ENCODE results near the gene LYPLA2.
A peak's percentile ranks its signal among the peaks of the same experiment; 100 is the strongest.
"Not testable (repeated sequence)": the region's sequence is repeated elsewhere in the genome, so short reads cannot be mapped to it uniquely, and the experiment has no call there.

The LYPLA2 gene

DNA sequence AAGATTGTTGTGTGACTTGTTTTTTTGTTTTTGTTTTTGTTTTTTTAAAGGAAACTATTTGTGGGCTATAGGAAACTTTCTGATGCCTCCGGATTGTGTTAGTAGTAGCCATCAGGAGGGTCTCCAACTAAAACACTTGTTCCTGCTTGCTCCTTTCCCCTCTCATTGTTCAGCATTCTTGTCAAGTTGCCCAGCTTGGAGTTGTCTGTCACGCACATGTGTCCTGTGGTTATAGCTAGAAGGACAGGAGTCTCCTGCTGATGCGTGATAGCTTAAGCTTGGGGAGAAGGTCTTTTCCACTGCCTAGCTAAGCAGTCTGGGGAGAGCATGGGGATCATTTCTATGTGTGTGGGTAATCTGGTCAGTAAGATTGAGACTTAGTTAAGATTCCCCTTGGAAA, 3.2 kb upstream of the LYPLA2 start:
- Histone ChIP-seq H3K27ac (ENCODE audit: low read length) (no peak overlapping the region), H3K27me3 (ENCODE audit: insufficient read depth, low read length) (no peaks in the 10 kb centered on the region), H3K4me3 (ENCODE audit: low read length) (no peak overlapping the region), H3K4me1 (ENCODE audit: insufficient read depth, low read length) (no peaks in the 10 kb centered on the region; the same call in 1 of the 2 replicates), H3K9me3 (ENCODE audit: insufficient read depth, low read depth, low read length) (no peaks in the 10 kb centered on the region), H3K9ac (ENCODE audit: low read depth, low read length) (no peak overlapping the region), H3K36me3 (ENCODE audit: insufficient read depth, low read depth, low read length) (peaks cover 52% of the 10 kb centered on the region)

DNA sequence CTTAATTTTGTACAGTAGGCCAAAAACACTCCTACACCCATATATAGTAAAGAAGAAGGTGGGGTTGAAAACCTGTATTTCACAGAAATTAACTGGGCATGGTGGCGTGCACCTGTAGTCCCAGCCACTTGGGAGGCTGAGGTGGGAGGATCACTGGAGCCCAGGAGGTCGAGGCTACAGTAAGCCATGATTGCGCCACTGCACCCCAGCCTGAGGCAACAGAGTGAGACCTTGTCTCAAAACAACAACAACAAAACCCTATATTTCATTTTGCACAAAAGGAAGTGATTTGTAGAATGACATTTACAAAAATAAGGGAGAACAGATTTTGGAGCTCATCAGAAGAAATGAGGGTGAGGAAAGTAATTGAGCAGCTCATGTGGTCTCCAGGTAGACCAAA, 2.2 kb upstream of the LYPLA2 start:
- H3K4me3 ChIP-seq (ENCODE audit: low read length) = no peak overlapping the region
- no peaks in the 10 kb centered on the region for H3K27me3 ChIP-seq (ENCODE audit: insufficient read depth, low read length)
- no peaks in the 10 kb centered on the region; the same call in 1 of the 2 replicates for H3K4me1 ChIP-seq (ENCODE audit: insufficient read depth, low read length)
- no peaks in the 10 kb centered on the region for H3K9me3 ChIP-seq (ENCODE audit: insufficient read depth, low read depth, low read length)
- no peak overlapping the region for H3K27ac ChIP-seq (ENCODE audit: low read length)
- peaks cover 58% of the 10 kb centered on the region for H3K36me3 ChIP-seq (ENCODE audit: insufficient read depth, low read depth, low read length)
- no peak overlapping the region for H3K9ac ChIP-seq (ENCODE audit: low read depth, low read length)

GRCh38 chr1:23791516-23792047, 637 bp downstream of the LYPLA2 start:
- H3K27me3 ChIP-seq (ENCODE audit: insufficient read depth, low read length) = no peaks in the 10 kb centered on the region
- H3K9ac ChIP-seq (ENCODE audit: low read depth, low read length) = peak overlapping the region; percentile 92
- H3K4me1 ChIP-seq (ENCODE audit: insufficient read depth, low read length) = no peaks in the 10 kb centered on the region; the same call in 1 of the 2 replicates
- H3K9me3 ChIP-seq (ENCODE audit: insufficient read depth, low read depth, low read length) = no peaks in the 10 kb centered on the region
- peaks cover 53% of the 10 kb centered on the region for H3K36me3 ChIP-seq (ENCODE audit: insufficient read depth, low read depth, low read length)
- H3K27ac ChIP-seq (ENCODE audit: low read length) = peak overlapping the region; percentile 6
- peak overlapping the region; percentile 93 for H3K4me3 ChIP-seq (ENCODE audit: low read length)

GRCh38 chr1:23792151-23792945, 1.4 kb downstream of the LYPLA2 start:
- H3K9ac ChIP-seq (ENCODE audit: low read depth, low read length) = peak overlapping the region; percentile 92; the same call in 1 of the 2 replicates
- peaks cover 53% of the 10 kb centered on the region for H3K36me3 ChIP-seq (ENCODE audit: insufficient read depth, low read depth, low read length)
- peak overlapping the region; percentile 71 for H3K27ac ChIP-seq (ENCODE audit: low read length)
- H3K27me3 ChIP-seq (ENCODE audit: insufficient read depth, low read length) = no peaks in the 10 kb centered on the region
- peak overlapping the region; percentile 93 for H3K4me3 ChIP-seq (ENCODE audit: low read length)
- no peaks in the 10 kb centered on the region for H3K9me3 ChIP-seq (ENCODE audit: insufficient read depth, low read depth, low read length)
- H3K4me1 ChIP-seq (ENCODE audit: insufficient read depth, low read length) = no peaks in the 10 kb centered on the region; the same call in 1 of the 2 replicates

DNA sequence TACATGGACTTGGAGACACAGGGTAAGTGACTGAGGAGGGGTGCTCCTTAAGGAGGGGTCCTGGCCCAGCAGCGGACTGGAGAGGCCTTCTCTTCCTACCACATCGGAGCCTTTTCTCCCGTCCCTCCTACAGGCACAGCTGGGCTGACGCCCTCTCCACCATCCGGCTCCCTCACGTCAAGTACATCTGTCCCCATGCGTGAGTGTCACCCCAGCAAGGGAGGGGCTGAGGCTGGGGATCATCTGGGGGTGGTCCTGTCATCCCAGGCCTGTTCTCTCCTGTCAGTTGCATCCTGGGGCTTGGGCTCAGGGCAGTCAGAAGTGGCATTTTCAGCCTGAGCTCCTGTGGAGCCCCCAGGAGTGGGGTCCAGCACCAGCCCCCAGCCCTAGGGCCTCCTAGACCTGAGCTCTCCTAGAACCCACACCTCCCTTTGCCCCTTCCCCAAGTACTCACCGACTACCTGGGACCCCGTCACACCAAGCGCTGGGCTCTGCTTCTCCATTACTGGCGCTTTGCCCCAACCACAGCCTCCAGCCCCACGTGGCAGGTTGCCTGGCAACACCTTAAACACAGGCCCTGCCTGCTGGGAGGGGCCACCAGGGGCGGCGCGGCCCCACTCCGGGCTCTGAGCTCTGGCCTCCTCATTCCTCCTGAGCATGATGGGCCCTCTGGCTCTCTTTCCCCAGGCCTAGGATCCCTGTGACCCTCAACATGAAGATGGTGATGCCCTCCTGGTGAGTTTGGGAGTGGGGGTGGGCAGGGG, 2.3 kb downstream of the LYPLA2 start:
- H3K9me3 ChIP-seq (ENCODE audit: insufficient read depth, low read depth, low read length) = no peaks in the 10 kb centered on the region
- H3K9ac ChIP-seq (ENCODE audit: low read depth, low read length) = no peak overlapping the region
- H3K4me1 ChIP-seq (ENCODE audit: insufficient read depth, low read length) = no peaks in the 10 kb centered on the region; the same call in 1 of the 2 replicates
- no peak overlapping the region for H3K27ac ChIP-seq (ENCODE audit: low read length)
- H3K27me3 ChIP-seq (ENCODE audit: insufficient read depth, low read length) = no peaks in the 10 kb centered on the region
- 0 out of 2 replicates have a peak overlapping the region, but pooled peaks have one; percentile 93 for H3K4me3 ChIP-seq (ENCODE audit: low read length)
- H3K36me3 ChIP-seq (ENCODE audit: insufficient read depth, low read depth, low read length) = peaks cover 52% of the 10 kb centered on the region

DNA sequence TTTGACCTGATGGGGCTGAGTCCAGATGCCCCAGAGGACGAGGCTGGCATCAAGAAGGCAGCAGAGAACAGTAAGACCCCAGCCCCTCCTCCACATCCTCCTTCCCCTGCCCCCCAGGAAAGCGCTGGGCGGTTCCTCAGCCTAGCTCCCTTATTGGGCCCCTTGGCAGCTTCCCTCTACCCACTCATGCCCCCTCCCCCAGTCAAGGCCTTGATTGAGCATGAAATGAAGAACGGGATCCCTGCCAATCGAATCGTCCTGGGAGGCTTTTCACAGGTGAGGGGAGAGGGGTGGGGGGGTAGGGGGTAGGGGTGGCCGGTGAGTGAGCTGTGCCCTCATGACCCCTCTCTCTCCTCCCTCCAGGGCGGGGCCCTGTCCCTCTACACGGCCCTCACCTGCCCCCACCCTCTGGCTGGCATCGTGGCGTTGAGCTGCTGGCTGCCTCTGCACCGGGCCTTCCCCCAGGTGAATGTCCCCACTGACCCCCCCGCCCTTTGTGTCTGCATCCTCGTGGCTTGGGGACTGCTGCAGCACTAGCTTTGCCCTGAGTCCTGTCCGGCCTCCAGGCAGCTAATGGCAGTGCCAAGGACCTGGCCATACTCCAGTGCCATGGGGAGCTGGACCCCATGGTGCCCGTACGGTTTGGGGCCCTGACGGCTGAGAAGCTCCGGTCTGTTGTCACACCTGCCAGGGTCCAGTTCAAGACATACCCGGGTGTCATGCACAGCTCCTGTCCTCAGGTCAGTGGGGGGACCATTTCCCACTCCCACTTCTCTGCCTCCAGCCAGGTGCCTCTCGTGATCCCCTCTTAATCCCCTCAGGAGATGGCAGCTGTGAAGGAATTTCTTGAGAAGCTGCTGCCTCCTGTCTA, 3.2 kb downstream of the LYPLA2 start:
- no peak overlapping the region for H3K4me3 ChIP-seq (ENCODE audit: low read length)
- peaks cover 4% of the 10 kb centered on the region for H3K4me1 ChIP-seq (ENCODE audit: insufficient read depth, low read length)
- peaks cover 49% of the 10 kb centered on the region for H3K36me3 ChIP-seq (ENCODE audit: insufficient read depth, low read depth, low read length)
- no peaks in the 10 kb centered on the region for H3K9me3 ChIP-seq (ENCODE audit: insufficient read depth, low read depth, low read length)
- H3K9ac ChIP-seq (ENCODE audit: low read depth, low read length) = no peak overlapping the region
- no peak overlapping the region for H3K27ac ChIP-seq (ENCODE audit: low read length)
- H3K27me3 ChIP-seq (ENCODE audit: insufficient read depth, low read length) = no peaks in the 10 kb centered on the region

- H3K4me3 ChIP-seq (ENCODE audit: low read length); H3K9ac ChIP-seq (ENCODE audit: low read depth, low read length); H3K27me3 ChIP-seq (ENCODE audit: insufficient read depth, low read length); H3K27ac ChIP-seq (ENCODE audit: low read length); H3K4me1 ChIP-seq (ENCODE audit: insufficient read depth, low read length); H3K9me3 ChIP-seq (ENCODE audit: insufficient read depth, low read depth, low read length): not testable (repeated sequence)
- peaks cover 48% of the 10 kb centered on the region for H3K36me3 ChIP-seq (ENCODE audit: insufficient read depth, low read depth, low read length)
Observed at GRCh38 chr1:23794732-23795182, 3.8 kb downstream of the LYPLA2 start.

GRCh38 chr1:23795676-23796465, 4.9 kb downstream of the LYPLA2 start:
- peaks cover 7% of the 10 kb centered on the region; the same call in 1 of the 2 replicates for H3K4me1 ChIP-seq (ENCODE audit: insufficient read depth, low read length)
- no peak overlapping the region for H3K27ac ChIP-seq (ENCODE audit: low read length)
- H3K27me3 ChIP-seq (ENCODE audit: insufficient read depth, low read length) = no peaks in the 10 kb centered on the region
- H3K9ac ChIP-seq (ENCODE audit: low read depth, low read length) = no peak overlapping the region
- H3K9me3 ChIP-seq (ENCODE audit: insufficient read depth, low read depth, low read length) = no peaks in the 10 kb centered on the region
- H3K4me3 ChIP-seq (ENCODE audit: low read length) = no peak overlapping the region
- H3K36me3 ChIP-seq (ENCODE audit: insufficient read depth, low read depth, low read length) = peaks cover 48% of the 10 kb centered on the region

DNA sequence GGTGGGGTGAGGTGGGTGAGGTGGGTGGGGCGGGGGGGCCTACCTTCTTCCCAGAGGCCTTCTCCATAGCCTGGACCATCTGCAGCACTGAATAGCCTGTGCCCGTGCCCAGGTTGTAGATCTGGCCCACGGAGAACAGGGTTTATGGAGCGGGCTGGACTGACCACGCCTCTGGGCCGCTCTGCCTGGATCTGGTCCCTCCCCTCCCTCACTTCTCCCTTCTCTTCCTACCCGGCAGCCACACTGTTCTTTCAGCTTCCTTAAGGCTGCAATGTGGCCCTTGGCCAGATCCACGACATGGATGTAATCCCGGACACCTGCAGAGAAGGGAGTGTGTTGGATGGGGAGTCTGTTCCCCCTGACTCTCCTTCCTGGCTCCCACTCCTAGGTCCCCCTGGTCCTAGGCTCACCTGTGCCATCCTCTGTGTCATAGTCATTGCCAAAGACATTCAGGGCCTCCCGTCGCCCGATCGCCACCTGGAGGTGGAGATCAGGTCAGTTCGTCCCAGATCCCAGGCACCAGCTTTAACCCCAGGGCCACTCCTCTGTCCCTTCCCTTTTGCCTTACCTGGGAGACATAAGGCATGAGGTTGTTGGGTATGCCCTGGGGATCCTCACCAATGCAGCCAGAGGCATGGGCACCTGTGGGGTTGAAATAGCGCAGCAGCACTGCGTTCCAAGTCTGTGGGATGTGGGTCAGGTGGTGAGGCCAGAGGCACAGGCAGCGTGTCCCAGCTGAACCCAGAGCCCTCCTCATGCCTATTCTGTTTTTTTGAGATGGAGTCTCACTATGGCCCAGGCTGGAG, 5.7 kb downstream of the LYPLA2 start:
- H3K27me3 ChIP-seq (ENCODE audit: insufficient read depth, low read length) = peaks cover 8% of the 10 kb centered on the region
- H3K4me1 ChIP-seq (ENCODE audit: insufficient read depth, low read length) = peaks cover 7% of the 10 kb centered on the region; the same call in 1 of the 2 replicates
- H3K36me3 ChIP-seq (ENCODE audit: insufficient read depth, low read depth, low read length) = peaks cover 48% of the 10 kb centered on the region
- H3K9me3 ChIP-seq (ENCODE audit: insufficient read depth, low read depth, low read length) = no peaks in the 10 kb centered on the region
- H3K4me3 ChIP-seq (ENCODE audit: low read length) = no peak overlapping the region
- H3K27ac ChIP-seq (ENCODE audit: low read length) = no peak overlapping the region
- H3K9ac ChIP-seq (ENCODE audit: low read depth, low read length) = no peak overlapping the region

Measured in iPS-20b (cell line).